ENCODE data around the gene PLEKHG1.

Gene PLEKHG1

DNA sequence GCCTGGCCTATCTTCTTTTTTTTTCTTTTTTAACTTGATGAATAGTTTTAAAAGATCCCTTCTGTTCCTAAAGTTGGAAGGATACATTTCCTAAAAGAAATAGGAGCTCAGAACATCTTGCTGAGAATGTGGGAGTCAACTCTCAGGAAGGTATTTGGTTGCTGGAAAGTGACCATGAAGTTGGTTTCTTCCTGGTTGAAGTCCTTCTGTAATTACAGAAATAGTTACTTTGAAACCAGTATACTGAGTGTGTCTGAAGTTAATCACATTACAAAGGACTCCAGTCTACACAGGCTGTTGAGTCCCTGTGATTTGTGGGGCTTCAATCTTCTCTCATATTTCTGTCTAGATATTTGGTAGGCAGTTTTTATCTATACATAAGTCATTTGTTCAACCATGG lies 9.8 kb upstream of the PLEKHG1 start:
- no peak for DNase-seq (ENCODE audit: low spot score)

DNA sequence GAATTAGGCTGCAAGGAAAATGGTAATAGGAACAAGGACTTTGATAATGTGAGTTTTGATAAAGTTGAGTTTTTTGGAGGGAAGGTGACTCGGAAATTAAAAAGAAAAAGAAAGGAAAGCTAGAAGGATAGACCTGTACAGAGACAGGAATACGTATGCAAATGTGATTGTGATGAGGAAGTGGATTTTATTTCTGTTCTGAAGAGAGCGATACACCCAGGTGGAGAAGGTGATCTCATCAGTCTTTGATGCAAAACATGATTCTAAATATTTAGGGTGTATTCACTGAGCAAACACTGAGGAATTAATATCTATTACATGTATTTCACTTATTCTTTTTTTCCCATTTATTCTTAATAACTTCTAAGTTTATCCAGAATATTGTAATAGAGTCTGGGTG lies 9.2 kb upstream of the PLEKHG1 start:
- DNase-seq (ENCODE audit: low spot score), result no peak

DNA sequence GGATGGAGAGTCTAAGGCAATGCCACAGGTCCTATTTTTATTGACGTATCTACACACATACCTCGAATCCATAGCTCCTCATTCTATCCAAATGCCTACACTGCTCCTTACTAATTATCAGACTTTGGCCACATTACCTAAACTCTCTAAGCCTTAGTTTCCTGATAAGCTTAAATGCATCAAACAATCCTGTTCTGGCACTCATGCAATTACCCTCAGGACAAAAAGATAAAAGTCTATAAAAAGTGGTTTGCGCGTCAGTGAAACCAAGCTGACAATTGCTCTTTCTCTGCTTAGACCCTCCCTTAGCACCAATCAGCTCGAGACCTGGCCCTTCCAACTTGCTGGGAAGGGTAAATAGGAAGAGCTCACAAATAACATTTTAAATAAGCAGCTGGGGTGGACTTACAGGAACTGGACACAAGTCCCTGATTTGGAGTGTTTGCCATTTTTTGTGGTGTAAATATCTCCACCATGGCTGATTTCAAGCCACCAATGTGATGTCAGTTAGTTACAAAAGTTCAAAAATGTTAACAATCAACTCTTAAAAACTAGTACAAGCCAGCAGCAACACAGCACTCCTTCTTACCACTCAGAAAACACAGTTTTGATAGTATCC lies 7.2 kb upstream of the PLEKHG1 start:
- no peak for DNase-seq (ENCODE audit: low spot score)

DNA sequence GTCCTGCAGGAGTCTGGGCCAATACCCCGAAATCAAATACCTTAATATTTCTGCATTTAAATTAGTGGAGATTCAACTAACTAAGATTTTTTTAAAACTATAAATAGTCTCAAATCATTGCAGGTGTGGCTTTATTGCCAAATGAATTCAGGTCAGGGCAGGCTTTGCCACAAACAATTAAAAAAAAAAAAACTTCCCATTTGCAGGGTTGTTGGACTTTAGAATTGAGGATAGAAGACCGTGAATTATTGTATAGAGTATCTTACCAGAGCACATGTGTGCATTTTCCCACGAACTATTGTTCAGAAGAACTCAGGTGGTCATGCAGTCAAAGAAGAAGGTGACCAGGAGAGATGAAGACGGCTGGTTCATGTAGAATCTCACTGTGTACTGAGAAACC lies 6.6 kb upstream of the PLEKHG1 start:
- DNase-seq (ENCODE audit: low spot score), result no peak

DNA sequence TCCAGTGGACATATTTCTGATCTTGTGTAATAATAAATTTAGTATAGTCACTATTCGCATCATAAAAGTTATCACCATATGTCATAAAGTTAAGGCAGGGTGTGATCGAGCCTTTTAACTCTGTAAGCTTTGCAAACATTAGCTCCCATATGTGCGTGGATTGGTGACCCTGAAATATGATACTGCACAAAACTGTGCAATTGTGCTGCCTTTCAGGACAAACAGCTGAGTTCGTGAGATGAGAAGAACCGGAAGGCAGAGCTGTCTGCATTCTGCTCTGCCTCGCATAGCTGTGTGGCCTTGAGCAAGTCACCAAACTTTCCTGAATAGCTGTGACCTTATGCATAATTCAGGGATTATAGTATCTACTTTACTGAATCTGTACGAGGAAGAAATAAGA lies 3.2 kb upstream of the PLEKHG1 start:
- no peak for DNase-seq (ENCODE audit: low spot score)

DNA sequence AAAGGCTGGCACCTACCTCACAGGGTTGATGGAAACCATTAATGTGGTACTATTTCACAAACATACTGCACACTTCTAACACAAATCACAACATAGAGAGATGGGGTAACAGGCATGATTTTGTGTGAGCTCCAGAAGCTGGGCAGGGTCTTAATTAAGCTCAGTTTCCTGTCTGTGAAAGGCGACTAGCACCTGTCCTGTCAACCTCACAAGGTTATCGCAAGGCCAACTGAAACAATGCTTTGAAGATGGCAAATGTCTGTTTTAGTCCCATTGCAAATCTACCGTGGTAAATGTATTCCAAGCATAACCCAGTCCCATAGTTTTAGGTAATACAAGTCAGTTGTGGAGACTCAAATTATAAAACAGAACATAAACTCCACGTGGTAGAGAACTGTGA lies 1.3 kb upstream of the PLEKHG1 start:
- DNase-seq (ENCODE audit: low spot score), result no peak

DNA sequence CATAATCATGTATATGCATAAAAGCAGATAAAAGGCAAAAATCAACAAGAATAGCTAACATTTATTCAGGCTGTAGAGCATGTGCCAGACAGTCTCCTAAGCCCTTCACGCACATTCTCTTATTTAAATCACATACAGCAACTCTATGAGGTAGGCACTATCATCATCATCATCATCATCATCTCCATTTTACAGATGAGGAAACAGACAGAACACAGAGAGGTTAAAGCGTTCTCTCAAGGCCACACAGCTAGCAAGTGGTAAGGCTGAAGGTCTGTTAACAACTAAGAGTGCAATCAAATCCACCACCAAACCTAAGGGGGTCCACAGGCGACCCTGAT lies 857 bp upstream of the PLEKHG1 start:
- DNase-seq (ENCODE audit: low spot score), result no peak

DNA sequence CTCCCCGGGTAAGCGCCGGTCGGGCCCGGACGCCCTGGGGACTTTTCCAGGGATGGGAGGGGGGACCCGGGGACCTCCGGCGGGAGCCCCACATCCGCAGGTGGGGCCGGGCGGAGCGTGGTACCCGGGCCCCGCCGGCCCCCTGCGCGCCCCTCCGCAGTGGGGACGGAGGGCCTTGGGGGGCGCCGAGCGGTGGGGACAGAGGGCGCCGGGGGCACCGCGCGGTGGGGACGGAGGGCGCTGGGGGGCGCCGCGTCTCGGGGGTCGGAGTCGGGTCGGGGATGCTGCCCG lies 270 bp downstream of the PLEKHG1 start:
- DNase-seq (ENCODE audit: low spot score), result no peak

DNA sequence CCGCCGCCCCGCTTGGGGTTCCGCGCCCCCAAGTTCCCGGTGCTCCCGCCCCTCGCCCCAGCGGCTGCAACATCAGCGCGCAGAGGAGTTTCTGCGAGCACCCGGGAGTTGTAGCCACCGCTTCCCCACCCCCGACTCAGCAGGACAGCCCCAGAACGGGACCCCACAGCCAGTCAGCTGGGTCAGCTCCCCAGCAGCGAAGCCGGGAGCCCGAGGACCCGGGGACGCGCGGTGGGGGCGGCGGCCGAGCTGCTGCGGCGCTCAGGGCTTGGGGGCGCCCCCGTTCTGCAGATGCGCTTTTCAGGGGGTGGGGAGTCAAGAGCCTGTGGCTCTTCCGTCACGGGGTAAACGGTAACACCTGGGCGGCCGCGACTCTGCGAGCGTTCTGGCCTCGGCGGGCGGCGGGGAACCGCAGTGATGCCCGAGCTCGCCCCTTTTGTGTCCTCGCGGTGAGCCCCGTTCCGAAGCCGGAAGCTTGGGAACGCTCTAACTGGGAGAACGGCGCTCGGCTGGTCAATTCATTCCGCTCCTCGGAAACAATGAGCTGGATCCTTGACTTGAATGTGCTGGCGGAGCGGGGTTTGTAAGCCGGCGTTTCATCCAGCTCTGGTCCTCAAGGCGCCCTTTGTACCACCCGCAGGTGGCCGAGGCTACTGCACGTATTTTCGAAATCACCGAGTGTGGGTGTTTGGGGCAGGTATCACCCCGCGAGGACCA lies 774 bp downstream of the PLEKHG1 start:
- DNase-seq (ENCODE audit: low spot score), result peak; percentile 32

DNA sequence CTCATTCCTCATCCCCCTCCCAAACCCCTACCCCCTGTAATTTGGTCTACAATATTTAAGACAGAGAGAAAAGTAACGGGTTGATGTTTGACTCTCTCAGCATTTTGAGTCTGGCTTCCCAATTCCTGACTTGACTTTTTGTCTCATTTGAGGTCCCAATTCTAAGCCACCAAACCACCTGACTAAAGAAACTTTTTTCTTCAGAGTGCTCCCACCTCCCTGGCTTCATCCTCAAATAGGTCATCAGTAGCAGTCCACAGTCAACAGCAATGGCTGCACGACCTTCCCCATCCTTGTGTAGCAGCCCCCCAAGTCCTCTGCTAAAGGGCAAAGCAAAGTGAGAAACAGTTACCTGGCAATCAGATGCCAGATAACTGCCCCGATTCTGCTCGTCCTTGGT lies 1.8 kb downstream of the PLEKHG1 start:
- no peak for DNase-seq (ENCODE audit: low spot score)

DNA sequence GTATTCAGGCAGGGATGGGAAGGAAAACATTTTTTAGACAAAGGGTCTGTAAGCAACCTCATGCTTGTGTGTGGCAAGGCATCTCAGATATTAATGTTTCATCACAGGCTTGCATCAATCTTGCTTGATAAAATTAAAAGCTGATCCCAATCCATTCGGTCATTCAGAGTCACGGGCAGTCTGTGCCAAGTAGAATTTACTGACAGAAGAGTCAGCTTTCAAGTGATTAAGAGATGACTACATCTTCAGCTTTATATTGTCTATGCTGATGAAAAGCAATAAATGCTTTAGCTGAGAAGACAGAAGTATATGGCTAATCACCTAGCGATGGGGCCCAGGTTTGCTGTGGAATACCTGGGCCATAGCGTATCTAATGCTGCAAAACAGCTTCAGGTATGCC lies 3.5 kb downstream of the PLEKHG1 start:
- DNase-seq (ENCODE audit: low spot score), result no peak

DNA sequence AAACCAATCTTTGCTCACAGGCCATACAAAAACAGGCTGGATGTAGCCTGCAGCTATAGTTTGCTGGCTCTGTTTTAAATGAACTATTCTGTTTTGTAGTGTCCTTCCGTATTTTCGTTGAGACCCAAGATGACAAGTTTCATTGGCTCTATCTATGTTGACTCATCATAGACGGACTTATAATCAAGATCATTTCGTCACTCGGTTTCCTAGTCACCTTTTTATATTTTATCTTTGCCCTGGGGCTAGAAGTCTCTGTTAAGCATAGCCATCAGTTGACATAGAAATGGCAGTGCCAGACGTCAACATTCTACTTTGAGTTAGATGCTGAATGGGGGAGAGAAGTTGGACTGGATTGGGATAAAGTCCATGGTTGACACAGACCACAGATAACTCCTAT lies 4.8 kb downstream of the PLEKHG1 start:
- no peak for DNase-seq (ENCODE audit: low spot score)

DNA sequence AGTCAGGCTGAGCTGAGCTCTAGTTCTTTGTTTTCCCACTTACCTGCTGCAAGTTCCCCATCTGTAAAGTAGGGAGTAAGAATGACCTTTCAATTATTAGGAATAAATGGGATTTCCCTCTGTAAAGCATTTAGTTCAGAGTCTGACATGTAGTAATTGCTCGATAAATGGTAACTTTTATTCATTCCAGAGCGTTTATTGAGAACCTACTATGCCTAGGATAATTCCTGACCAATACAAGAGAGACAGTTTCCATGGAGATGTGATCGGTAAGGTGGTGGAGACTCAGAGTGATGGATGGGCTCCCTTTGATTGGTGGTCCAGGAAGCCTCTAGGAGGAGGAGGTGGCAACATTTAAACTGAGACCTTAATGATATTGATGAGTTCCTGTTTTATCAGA lies 5.6 kb downstream of the PLEKHG1 start:
- DNase-seq (ENCODE audit: low spot score), result no peak

DNA sequence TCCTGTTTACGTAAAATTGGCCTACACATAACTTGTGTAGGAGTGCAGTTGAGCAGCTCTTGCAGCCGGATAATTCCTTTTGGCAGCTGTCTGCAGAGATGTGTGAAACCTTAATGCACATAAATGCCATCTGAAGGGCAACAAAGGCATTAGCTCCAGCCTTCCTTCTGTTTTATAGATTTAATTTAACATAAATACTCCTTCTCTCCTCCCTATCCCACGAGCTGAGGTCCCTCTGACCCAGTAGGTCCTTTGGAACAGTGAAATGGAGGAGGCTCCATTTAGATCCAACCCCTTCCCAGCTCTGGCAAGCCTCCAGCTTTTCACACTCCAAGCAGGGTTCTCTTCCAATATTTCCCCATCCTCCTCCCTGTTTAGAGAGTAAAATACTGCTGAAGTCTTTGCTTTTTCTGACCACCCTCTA lies 6.5 kb downstream of the PLEKHG1 start:
- DNase-seq (ENCODE audit: low spot score), result no peak

DNA sequence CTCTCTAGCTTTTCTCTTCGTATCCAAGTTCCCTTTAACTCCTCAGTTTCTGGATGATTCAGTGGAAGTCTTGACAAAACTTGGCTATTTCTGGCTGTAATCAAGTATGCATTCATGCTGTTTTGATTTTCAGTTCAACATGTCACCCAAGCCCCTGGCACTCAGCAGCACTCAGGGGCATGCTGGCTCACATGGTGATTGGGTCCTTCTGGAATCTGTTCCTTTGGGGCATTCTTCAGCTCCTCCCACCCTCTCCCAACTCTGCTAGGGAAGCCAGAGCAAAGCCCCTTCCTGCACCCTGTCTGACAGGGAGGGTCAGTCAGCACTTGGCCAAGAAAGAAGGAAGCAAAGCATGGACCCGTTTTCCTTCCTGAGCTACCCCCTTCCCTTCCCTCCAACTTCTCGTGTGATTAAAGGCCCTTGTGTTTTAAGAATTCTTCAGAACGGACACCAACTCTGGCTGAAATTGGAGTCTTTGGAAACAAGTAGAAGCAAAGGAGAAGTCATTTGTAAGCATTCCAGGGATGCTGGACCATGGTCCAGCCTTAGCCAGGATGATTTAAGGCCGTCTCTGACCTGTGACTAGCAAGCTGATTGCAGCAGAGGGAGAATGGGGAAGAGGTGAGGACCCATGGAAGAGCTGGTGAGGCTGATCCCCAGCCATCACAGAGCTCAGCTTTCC lies 7.1 kb downstream of the PLEKHG1 start:
- DNase-seq (ENCODE audit: low spot score), result no peak

DNA sequence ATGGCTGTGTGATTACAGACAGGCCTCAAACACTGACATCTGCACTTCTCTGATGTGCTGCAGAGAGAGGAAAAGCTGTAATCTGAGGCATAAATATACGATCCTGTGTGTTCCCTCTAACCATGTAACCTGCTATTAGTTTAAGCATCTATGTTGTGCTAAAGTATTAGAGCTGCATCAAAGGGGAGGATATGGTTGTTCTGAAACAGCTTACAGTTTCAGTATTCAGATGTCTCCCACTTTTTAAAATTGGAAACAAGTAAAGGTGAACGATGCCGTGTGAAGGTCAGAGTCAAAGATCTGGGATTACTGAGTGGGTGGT lies 7.6 kb downstream of the PLEKHG1 start:
- DNase-seq (ENCODE audit: low spot score), result no peak

DNA sequence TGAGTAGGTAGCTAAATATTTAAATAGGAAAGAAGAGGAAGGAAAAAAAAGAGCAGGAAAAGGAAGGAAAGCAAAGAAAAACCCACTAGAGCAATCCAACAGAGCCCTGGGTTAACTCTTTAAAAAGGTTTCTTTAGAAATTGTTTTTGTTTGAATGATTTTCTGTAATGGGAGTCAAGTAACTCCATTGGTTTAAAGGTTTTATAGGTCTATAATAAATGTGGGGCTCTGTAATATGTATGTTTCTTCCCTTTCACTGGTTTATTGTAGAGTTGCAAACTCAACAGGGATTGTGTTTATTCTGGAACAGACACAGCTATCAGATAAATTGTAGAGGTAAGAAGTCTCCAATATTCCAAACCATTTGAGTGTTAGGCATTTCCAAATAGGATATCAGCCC lies 10.9 kb downstream of the PLEKHG1 start:
- DNase-seq (ENCODE audit: low spot score), result no peak

DNA sequence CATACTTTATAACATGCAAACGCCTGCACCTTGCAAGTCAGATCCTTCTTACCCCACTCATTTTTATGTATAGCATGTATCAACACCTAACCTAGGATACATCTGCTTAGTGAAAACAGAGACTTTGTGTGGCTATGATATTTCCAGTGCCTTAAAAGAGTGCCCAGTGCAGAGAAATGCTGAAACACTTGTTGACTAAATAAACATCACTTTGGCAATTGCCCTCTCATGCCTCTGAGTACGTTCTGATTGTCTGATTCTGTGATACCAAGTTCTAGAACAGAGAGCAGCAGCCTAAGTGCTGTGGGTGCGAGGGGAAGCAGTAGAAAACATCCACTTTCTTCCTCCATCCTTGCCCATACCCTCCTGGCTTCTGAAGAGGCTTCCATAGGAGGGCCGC lies 13.6 kb downstream of the PLEKHG1 start:
- DNase-seq (ENCODE audit: low spot score), result no peak

DNA sequence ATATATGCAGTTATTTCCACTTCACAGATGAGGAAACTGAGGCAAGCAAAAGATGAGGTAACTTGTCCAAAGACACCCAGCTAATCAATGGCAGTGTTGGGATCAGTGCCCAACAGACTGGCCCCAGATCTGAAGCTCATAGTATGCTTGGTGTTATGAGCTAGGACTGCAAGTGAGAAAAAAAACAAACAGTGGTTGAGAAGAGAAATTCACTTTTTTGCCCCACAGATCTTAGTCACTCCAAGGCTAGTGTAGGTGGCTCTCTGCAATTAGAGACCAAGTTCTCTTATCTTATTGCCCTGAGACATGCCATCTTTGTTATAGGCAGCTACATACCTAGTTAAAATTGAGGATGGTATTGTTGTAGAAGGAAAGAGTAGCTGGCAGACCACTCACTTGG lies 16.3 kb downstream of the PLEKHG1 start:
- no peak for DNase-seq (ENCODE audit: low spot score)

DNA sequence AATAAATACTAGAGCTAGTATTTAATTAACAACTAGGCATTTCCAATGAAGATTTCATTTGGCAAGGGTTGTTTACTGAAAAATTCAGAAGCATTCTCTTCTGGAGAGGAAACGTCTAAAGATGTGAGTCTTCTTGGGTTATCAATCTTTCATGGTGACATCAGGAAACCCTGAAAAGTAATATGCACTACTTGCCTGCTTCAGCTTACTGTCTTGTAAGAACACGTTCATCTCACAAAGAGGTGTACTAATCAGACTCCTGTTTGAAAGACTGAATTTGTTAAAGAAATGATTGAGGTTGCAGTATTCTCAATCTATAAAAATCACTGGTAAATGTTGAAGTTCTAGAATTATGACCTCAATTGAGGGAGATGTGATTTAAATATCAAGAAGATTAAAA lies 16.9 kb downstream of the PLEKHG1 start:
- DNase-seq (ENCODE audit: low spot score), result no peak

DNA sequence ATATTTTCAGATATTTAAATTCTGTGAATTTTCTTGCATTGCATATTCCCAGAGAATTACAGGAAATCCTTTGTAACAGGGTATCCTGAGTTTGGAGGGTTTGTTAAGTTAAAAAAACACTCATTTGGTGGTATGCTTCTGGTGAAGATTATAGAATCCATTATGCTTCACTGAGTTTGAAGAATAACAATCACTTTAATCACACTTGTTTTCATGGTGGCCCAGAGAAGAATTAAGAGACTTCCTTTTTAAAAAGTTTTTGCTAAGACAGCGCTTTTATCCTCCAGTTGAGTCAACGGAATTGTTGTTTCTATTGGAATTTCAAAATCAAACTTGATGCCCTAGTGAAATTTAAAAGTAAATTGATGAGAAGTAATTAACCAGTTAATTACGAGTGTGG lies 17.4 kb downstream of the PLEKHG1 start:
- no peak for DNase-seq (ENCODE audit: low spot score)

DNA sequence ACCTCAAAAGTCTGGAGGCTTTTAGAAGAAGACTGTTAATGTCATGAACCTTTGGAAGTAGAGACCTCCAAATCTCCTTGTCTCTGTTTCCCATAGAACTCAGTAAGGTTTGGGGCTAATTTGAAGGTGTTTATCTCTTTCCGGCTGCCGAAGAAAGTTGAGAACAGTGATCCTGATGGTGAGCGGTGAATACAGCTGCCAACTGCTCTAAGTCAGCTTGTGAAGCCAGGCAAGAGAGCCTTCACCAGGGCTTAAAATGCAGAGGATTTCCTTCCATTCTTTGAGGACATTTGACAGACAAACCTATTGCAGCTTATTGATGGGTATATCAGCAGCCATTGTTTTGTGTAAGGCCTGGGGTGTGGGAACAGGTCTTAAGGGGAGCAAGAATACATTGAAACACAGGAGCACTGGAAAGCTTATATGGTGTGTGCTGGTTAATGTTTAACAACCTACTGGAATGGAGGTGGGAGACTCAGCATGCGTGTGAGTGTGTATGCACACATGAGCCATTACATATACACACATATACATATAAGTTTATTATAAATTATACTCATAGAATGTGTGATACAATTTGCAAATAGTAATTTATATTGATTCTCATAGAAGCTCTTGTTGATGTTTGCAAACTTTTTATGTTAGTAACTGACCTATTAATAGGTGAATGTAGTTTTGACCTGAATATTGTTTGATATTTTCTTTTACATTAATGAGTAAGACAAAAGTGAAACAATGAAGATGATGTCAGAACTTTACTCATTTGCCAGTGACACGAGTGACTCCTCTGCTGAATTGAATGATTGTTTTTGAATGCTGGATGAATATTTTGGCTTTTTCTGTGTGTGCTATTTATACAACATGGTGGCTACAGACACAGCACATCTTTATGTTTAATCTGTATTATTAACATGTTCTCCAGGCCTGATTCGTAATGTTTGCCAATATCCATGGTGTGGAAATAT lies 18.1 kb downstream of the PLEKHG1 start:
- DNase-seq (ENCODE audit: low spot score), result no peak

DNA sequence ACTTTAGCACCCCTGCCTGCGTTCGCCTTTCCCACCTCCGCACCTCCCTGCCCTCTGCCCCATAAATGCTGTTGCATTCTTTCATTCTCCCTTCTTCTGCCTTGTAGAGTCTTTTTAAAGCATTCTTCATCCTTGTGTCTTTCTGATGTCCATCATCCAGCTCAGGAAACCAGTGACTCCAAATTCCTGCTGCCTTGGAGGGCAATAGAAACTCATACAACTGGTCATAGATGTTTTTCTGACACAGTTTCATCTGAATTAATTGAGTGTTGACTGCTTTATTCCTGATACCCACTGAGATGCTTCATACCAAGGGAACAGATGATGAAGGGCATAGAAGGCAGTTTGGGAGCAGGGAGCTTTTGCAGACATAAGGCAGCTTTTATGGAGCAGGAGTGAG lies 19.6 kb downstream of the PLEKHG1 start:
- DNase-seq (ENCODE audit: low spot score), result no peak

Data from CD4-positive, alpha-beta T cell treated with Interleukin-6 at 100 ng/mL for 8 hours (primary cell).